BJ (cell line): ENCODE measurements around the gene TBC1D22B. TPM values are rescaled to one million over a fixed set of nuclear protein-coding genes. Genes with fewer than 3 reads are reported as not detected.
A peak's percentile ranks its signal among the peaks of the same experiment; 100 is the strongest.

Experiments
- CTCF ChIA-PET: fragments of 350-600 bp; formaldehyde crosslinking; extraction: SDS; loops from one replicate; lab custom pipeline; 2021; ENCODE audit warnings: antibody characterized with exemption, inconsistent platforms; lab: Yijun Ruan, JAX
- POLR2A ChIA-PET: fragments of 300-600 bp; sonication (Branson Sonifier 250); formaldehyde crosslinking; extraction: SDS; loops from one replicate; lab custom pipeline; 2021; ENCODE audit warnings: antibody characterized with exemption; lab: Charles Lee
- DNase-seq: peaks from one replicate; pipeline ENCODE4 v3.0.0-alpha.2; 2011; ENCODE audit warnings: low read depth
- H3K27me3 ChIP-seq: 2 replicates; pipeline ENCODE4 v1.6.0; 2011; ENCODE audit warnings: low read length; ENCODE audit not compliant: control insufficient read depth, insufficient read depth
- H3K36me3 ChIP-seq: 2 replicates; pipeline ENCODE4 v1.5.1; 2011; ENCODE audit warnings: low read length; ENCODE audit not compliant: control insufficient read depth, insufficient read depth
- H3K4me3 ChIP-seq: 2 replicates; pipeline ENCODE4 v1.5.1; 2011; ENCODE audit warnings: low read depth, mild to moderate bottlenecking, control low read depth, low read length
- polyA plus RNA-seq: library from polyadenylated mRNA; depleted of rRNA; stranded (reverse); fragments of >200 nt; gene quantifications from 2 replicates; pipeline ENCODE4 v1.2.3, GENCODE V29; 2011
- TF ChIP-seq, protein P1 (sequence below): IDR thresholded peaks from 2 replicates; pipeline ENCODE4 v1.5.1; 2011; ENCODE audit warnings: low read depth, mild to moderate bottlenecking, control low read depth, inconsistent platforms, low read length, moderate library complexity; ENCODE audit not compliant: insufficient read depth

The TBC1D22B gene
- polyA plus RNA-seq, 1 experiment: 5.5 TPM

GRCh38 chr6:37357860-37358259 lies 100.3 kb downstream of the TBC1D22B start:
- Histone ChIP-seq H3K4me3 (no peak overlapping the region), H3K27me3 (no peaks in the 10 kb centered on the region), H3K36me3 (peaks cover 3% of the 10 kb centered on the region)
- POLR2A ChIA-PET: no interaction called here
- TF ChIP-seq, protein P1, sequence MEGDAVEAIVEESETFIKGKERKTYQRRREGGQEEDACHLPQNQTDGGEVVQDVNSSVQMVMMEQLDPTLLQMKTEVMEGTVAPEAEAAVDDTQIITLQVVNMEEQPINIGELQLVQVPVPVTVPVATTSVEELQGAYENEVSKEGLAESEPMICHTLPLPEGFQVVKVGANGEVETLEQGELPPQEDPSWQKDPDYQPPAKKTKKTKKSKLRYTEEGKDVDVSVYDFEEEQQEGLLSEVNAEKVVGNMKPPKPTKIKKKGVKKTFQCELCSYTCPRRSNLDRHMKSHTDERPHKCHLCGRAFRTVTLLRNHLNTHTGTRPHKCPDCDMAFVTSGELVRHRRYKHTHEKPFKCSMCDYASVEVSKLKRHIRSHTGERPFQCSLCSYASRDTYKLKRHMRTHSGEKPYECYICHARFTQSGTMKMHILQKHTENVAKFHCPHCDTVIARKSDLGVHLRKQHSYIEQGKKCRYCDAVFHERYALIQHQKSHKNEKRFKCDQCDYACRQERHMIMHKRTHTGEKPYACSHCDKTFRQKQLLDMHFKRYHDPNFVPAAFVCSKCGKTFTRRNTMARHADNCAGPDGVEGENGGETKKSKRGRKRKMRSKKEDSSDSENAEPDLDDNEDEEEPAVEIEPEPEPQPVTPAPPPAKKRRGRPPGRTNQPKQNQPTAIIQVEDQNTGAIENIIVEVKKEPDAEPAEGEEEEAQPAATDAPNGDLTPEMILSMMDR: no peak
- DNase-seq: no peak
- CTCF ChIA-PET: interaction anchor here (1.2 kb wide), 1 partner anchor 14 kb away, joined by 3 read pairs; no protein-coding TSS in a partner anchor

DNA sequence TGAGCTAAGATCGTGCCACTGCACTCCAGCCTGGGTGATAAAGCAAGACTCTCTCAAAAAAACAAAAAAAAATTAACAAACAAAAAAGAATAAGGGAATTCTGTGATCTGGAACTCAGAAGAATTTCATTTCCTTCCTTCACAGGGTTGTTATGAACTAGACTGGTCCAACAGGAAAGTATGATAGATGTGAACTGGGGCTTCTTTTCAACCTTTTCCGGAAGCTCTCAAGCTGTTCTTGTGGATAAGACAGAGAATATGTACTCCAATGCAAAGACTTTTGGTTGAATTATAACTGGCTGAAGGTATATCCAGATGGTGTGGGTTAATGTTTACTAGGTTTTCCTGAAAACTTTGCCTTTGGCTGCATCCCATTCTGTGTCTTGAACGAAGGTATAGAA lies 101.5 kb downstream of the TBC1D22B start:
- POLR2A ChIA-PET: no interaction called here
- no peak for DNase-seq
- H3K4me3 ChIP-seq: no peak overlapping the region
- H3K36me3 ChIP-seq: peaks cover 3% of the 10 kb centered on the region
- CTCF ChIA-PET: interaction anchor here (1.2 to 1.6 kb wide), 2 partner anchors 13 to 33 kb away, joined by 3 to 5 read pairs; no protein-coding TSS in a partner anchor
- TF ChIP-seq, protein P1: no peak
- no peaks in the 10 kb centered on the region for H3K27me3 ChIP-seq

- ChIA-PET POLR2A (no interaction called here), CTCF (interaction anchor here (0.7 to 1.1 kb wide), 3 partner anchors 9 to 330 kb away, joined by 3 to 4 read pairs (median 4); no protein-coding TSS in a partner anchor)
- peaks cover 3% of the 10 kb centered on the region for H3K36me3 ChIP-seq
- TF ChIP-seq, protein P1: no peak
- H3K27me3 ChIP-seq: no peaks in the 10 kb centered on the region
- no peak overlapping the region for H3K4me3 ChIP-seq
- no peak for DNase-seq
These were observed 104.7 kb downstream of the TBC1D22B start for GRCh38 chr6:37362101-37362828.

DNA sequence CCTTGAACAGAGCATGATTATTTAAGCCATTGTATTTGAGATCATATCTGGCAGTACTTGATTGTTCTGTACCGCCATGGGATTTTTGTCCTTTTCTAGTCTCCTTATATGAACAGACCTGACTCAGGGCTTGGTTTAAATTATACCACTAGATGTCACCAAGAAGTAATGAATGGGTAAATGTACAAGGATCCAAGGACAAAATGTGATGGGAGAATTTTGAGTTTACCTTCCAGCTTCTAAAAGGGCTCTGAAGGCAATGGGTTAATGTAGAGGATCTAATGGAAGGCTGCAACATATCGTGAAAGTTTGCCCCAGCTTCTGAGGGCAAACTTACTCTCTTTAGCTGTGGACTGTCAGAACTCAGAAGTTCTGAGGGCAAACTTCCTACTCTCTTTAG lies 108.2 kb downstream of the TBC1D22B start:
- H3K36me3 ChIP-seq: peaks cover 8% of the 10 kb centered on the region
- CTCF ChIA-PET: interaction anchor here (0.9 to 1.7 kb wide), 7 partner anchors 10 to 214 kb away, joined by 3 to 6 read pairs (median 3); no protein-coding TSS in a partner anchor
- no peak overlapping the region for H3K4me3 ChIP-seq
- POLR2A ChIA-PET: no interaction called here
- DNase-seq: no peak
- TF ChIP-seq, protein P1: peak; percentile 29; the same call in 1 of the 2 replicates
- no peaks in the 10 kb centered on the region for H3K27me3 ChIP-seq

GRCh38 chr6:37366910-37367309 lies 109.3 kb downstream of the TBC1D22B start:
- Histone ChIP-seq H3K36me3 (peaks cover 8% of the 10 kb centered on the region), H3K27me3 (no peaks in the 10 kb centered on the region), H3K4me3 (no peak overlapping the region)
- TF ChIP-seq, protein P1: no peak
- ChIA-PET CTCF (interaction anchor here (1.0 to 2.5 kb wide), 7 partner anchors 10 to 325 kb away, joined by 3 to 11 read pairs (median 4); no protein-coding TSS in a partner anchor), POLR2A (no interaction called here)
- no peak for DNase-seq
